NCI-H748 (cell line): ENCODE results near the gene LYZL2.
"Not testable (repeated sequence)": the region's sequence is repeated elsewhere in the genome, so short reads cannot be mapped to it uniquely, and the experiment has no call there.

ENCODE experiments used
- DNase-seq: peaks from one replicate; lab custom pipeline; 2025; ENCODE audit not compliant: unreplicated experiment; lab: John Stamatoyannopoulos, UW

Gene LYZL2

GRCh38 chr10:30639946-30640786, 10.6 kb upstream of the LYZL2 start:
- DNase-seq = peak; percentile 32

GRCh38 chr10:30637881-30638467, 8.4 kb upstream of the LYZL2 start:
- DNase-seq = no peak

- DNase-seq = no peak
Observed at GRCh38 chr10:30631188-30631587, 1.6 kb upstream of the LYZL2 start.

- DNase-seq = no peak
Observed at GRCh38 chr10:30630571-30630970, 1.0 kb upstream of the LYZL2 start.

GRCh38 chr10:30628576-30628975, 977 bp downstream of the LYZL2 start:
- not testable (repeated sequence) for DNase-seq

- DNase-seq = not testable (repeated sequence)
Observed at GRCh38 chr10:30626837-30627236, 2.7 kb downstream of the LYZL2 start.

- not testable (repeated sequence) for DNase-seq
Observed at GRCh38 chr10:30626196-30626595, 3.4 kb downstream of the LYZL2 start.

GRCh38 chr10:30625080-30625479, 4.5 kb downstream of the LYZL2 start:
- DNase-seq = no peak

- no peak for DNase-seq
Observed at GRCh38 chr10:30619966-30620365, 9.6 kb downstream of the LYZL2 start.

- DNase-seq = no peak
Observed at GRCh38 chr10:30617070-30617469, 12.5 kb downstream of the LYZL2 start.

GRCh38 chr10:30611041-30611440, 18.5 kb downstream of the LYZL2 start:
- not testable (repeated sequence) for DNase-seq

- DNase-seq = no peak
Observed at GRCh38 chr10:30607814-30608213, 21.7 kb downstream of the LYZL2 start.

GRCh38 chr10:30606313-30606712, 23.2 kb downstream of the LYZL2 start:
- DNase-seq = no peak

GRCh38 chr10:30605341-30606121, 24.0 kb downstream of the LYZL2 start:
- DNase-seq = peak; percentile 56

GRCh38 chr10:30603589-30603988, 26.0 kb downstream of the LYZL2 start:
- no peak for DNase-seq

- no peak for DNase-seq
Observed at GRCh38 chr10:30602747-30603146, 26.8 kb downstream of the LYZL2 start.

- no peak for DNase-seq
Observed at GRCh38 chr10:30600005-30600404, 29.5 kb downstream of the LYZL2 start.

GRCh38 chr10:30598105-30598776, 31.3 kb downstream of the LYZL2 start:
- no peak for DNase-seq

- not testable (repeated sequence) for DNase-seq
Observed at GRCh38 chr10:30597433-30597824, 32.1 kb downstream of the LYZL2 start.

GRCh38 chr10:30596493-30597432, 32.8 kb downstream of the LYZL2 start:
- DNase-seq = peak; percentile 31
